Endodermal cell (in vitro differentiated cells): Measurements from ENCODE around the gene C1GALT1. TPM values are rescaled to one million over a fixed set of nuclear protein-coding genes. Genes with fewer than 3 reads are reported as not detected.

Experiments
- DNase-seq: peaks from one replicate; pipeline ENCODE4 v3.0.0-alpha.2; 2017
- H3K27ac ChIP-seq: 2 replicates; pipeline ENCODE4 v1.5.1; 2013; ENCODE audit warnings: mild to moderate bottlenecking, low read depth, low read length, moderate library complexity
- H3K27me3 ChIP-seq: 2 replicates; pipeline ENCODE4 v1.6.1; 2013; ENCODE audit warnings: mild to moderate bottlenecking, low read length, moderate library complexity; ENCODE audit not compliant: insufficient read depth, control insufficient read depth, poor library complexity, severe bottlenecking
- H3K36me3 ChIP-seq: 2 replicates; pipeline ENCODE4 v1.7.0; 2013; ENCODE audit warnings: mild to moderate bottlenecking, low read length, moderate library complexity; ENCODE audit not compliant: control insufficient read depth, insufficient read depth
- H3K4me1 ChIP-seq: one replicate; pipeline ENCODE4 v1.7.0; 2013; ENCODE audit warnings: low read length; ENCODE audit not compliant: control insufficient read depth, insufficient read depth
- H3K4me3 ChIP-seq: 2 replicates; pipeline ENCODE4 v1.5.1; 2013; ENCODE audit warnings: mild to moderate bottlenecking, low read length, moderate library complexity
- H3K9ac ChIP-seq: 2 replicates; pipeline ENCODE4 v1.6.1; 2013; ENCODE audit warnings: mild to moderate bottlenecking, low read length, moderate library complexity; ENCODE audit not compliant: poor library complexity, severe bottlenecking; ENCODE audit errors: extremely low read depth
- H3K9me3 ChIP-seq: 2 replicates; pipeline ENCODE4 v1.6.1; 2013; ENCODE audit warnings: mild to moderate bottlenecking, low read length, moderate library complexity; ENCODE audit not compliant: control insufficient read depth
- H3K27ac Mint-ChIP-seq: 2 replicates; pipeline ENCODE4 v1.8.0; 2020; ENCODE audit warnings: mixed read lengths
- H3K27me3 Mint-ChIP-seq: 2 replicates; pipeline ENCODE4 v1.8.0; 2021; ENCODE audit warnings: mild to moderate bottlenecking, mixed read lengths; ENCODE audit not compliant: insufficient read depth
- H3K36me3 Mint-ChIP-seq: 2 replicates; pipeline ENCODE4 v1.8.0; 2020; ENCODE audit warnings: low read depth, mixed read lengths
- H3K4me1 Mint-ChIP-seq: 2 replicates; pipeline ENCODE4 v1.8.0; 2020; ENCODE audit warnings: mixed read lengths
- H3K4me3 Mint-ChIP-seq: 2 replicates; pipeline ENCODE4 v1.8.0; 2020; ENCODE audit warnings: mild to moderate bottlenecking, moderate library complexity, mixed read lengths
- H3K9me3 Mint-ChIP-seq: 2 replicates; pipeline ENCODE4 v1.8.0; 2020; ENCODE audit warnings: mild to moderate bottlenecking, mixed read lengths
- CTCF ChIP-seq: fragments of 200-600 bp; sonication (generic); conservative IDR thresholded peaks from 2 replicates; pipeline ENCODE4 v1.5.0; 2021; ENCODE audit warnings: antibody characterized with exemption, mild to moderate bottlenecking
- WGBS, 2 experiments: methylation state at CpG; one replicate each; pipeline versions ENCODE4 v1.1.5 to v1.1.7; 2013; ENCODE audit warnings: missing lambda C conversion rate in 2 of 2, mixed read lengths in 1 of 2; ENCODE audit not compliant: insufficient coverage in 1 of 2, insufficient read length in 1 of 2; 5-methylcytosine and 5-hydroxymethylcytosine counted together
- total RNA-seq, 2 donors: library from RNA; stranded (reverse); fragmentation: NEBNext Ultra II Directional in 1 of 2; extraction: Animal tissue kit (Norgen Biotek cat#: 25700) in 1 of 2; gene quantifications; 2 replicates in 1 of 2; 3 replicates in 1 of 2; pipeline ENCODE4 v1.2.1, GENCODE V29; 2021

C1GALT1 gene
- total RNA-seq, 2 donors from 2014 or later = 65.7 to 132 TPM

- Histone ChIP-seq H3K4me1 (no peaks in the 10 kb centered on the region), H3K27me3 (no peaks in the 10 kb centered on the region), H3K4me3 (peak overlapping the region; percentile 99), H3K9ac (peak overlapping the region; percentile 86), H3K9me3 (no peaks in the 10 kb centered on the region), H3K27ac (peak overlapping the region; percentile 50), H3K36me3 (peaks cover 27% of the 10 kb centered on the region)
- Mint-ChIP-seq H3K27me3 (no peaks in the 10 kb centered on the region), H3K9me3 (no peaks in the 10 kb centered on the region), H3K27ac (peak overlapping the region; percentile 88), H3K36me3 (no peaks in the 10 kb centered on the region), H3K4me1 (peaks cover 23% of the 10 kb centered on the region), H3K4me3 (peak overlapping the region; percentile 82)
- DNase-seq = peak; percentile 77
- no peak for TF ChIP-seq CTCF
- WGBS, 2 experiments = 0% methylated on average over 4 to 43 of the region's 44 CpGs
Measured at GRCh38 chr7:7183061-7183837, 905 bp downstream of the C1GALT1 start.

- DNase-seq = no peak
- Histone ChIP-seq H3K27me3 (no peaks in the 10 kb centered on the region), H3K27ac (no peak overlapping the region), H3K36me3 (peaks cover 28% of the 10 kb centered on the region), H3K9ac (peak overlapping the region; percentile 86), H3K9me3 (no peaks in the 10 kb centered on the region), H3K4me3 (peak overlapping the region; percentile 99), H3K4me1 (no peaks in the 10 kb centered on the region)
- no peaks in the 10 kb centered on the region for H3K27me3 Mint-ChIP-seq
- H3K9me3 Mint-ChIP-seq = no peaks in the 10 kb centered on the region
- 40 to 47% methylated on average over 2 to 4 of the region's 4 CpGs for WGBS, 2 experiments
- H3K27ac Mint-ChIP-seq = no peak overlapping the region
- H3K4me1 Mint-ChIP-seq = peaks cover 25% of the 10 kb centered on the region
- no peak for TF ChIP-seq CTCF
- H3K4me3 Mint-ChIP-seq = peak overlapping the region; percentile 82
- no peaks in the 10 kb centered on the region for H3K36me3 Mint-ChIP-seq
Measured at GRCh38 chr7:7183838-7184463, 1.6 kb downstream of the C1GALT1 start.

- DNase-seq = no peak
- WGBS, 2 experiments = 92 to 93% methylated on average over 7 of the region's 7 CpGs
- no peak overlapping the region for H3K27ac ChIP-seq
- H3K4me3 ChIP-seq = peak overlapping the region; percentile 99
- Mint-ChIP-seq H3K27me3 (no peaks in the 10 kb centered on the region), H3K9me3 (no peaks in the 10 kb centered on the region), H3K4me3 (peak overlapping the region; percentile 82), H3K36me3 (peaks cover 2% of the 10 kb centered on the region), H3K4me1 (peaks cover 31% of the 10 kb centered on the region), H3K27ac (no peak overlapping the region)
- H3K4me1 ChIP-seq = no peaks in the 10 kb centered on the region
- peaks cover 38% of the 10 kb centered on the region for H3K36me3 ChIP-seq
- peak overlapping the region; percentile 86 for H3K9ac ChIP-seq
- no peaks in the 10 kb centered on the region for H3K27me3 ChIP-seq
- H3K9me3 ChIP-seq = no peaks in the 10 kb centered on the region
- no peak for TF ChIP-seq CTCF
Measured at GRCh38 chr7:7185371-7185989, 3.1 kb downstream of the C1GALT1 start.
